22Rv1 (cell line): ENCODE results near the gene PSMG4.

ENCODE experiments used
- H3K27ac ChIP-seq: fragments of 450-650 bp; 2 replicates; pipeline ENCODE4 v1.5.1; 2017
- CTCF ChIP-seq: fragments of 450-650 bp; IDR thresholded peaks from 2 replicates; pipeline ENCODE4 v1.5.1; 2017; ENCODE audit warnings: mild to moderate bottlenecking
- ZFX ChIP-seq: fragments of 450-650 bp; IDR thresholded peaks from 2 replicates; pipeline ENCODE4 v1.6.1; 2017; ENCODE audit warnings: antibody characterized with exemption, borderline replicate concordance

The PSMG4 gene

GRCh38 chr6:3217286-3217685 lies 41.5 kb upstream of the PSMG4 start:
- H3K27ac ChIP-seq, result no peak overlapping the region
- no peak for TF ChIP-seq ZFX
- no peak for TF ChIP-seq CTCF

GRCh38 chr6:3218266-3218665 lies 40.5 kb upstream of the PSMG4 start:
- H3K27ac ChIP-seq, result no peak overlapping the region
- TF ChIP-seq ZFX (no peak), CTCF (no peak)

- no peak overlapping the region for H3K27ac ChIP-seq
Measured at GRCh38 chr6:3220366-3220765, 38.4 kb upstream of the PSMG4 start.

GRCh38 chr6:3221578-3221977 lies 37.2 kb upstream of the PSMG4 start:
- no peak overlapping the region for H3K27ac ChIP-seq

More at GRCh38 chr6:3220366-3220765, 38.4 kb upstream of the PSMG4 start:
- no peak for TF ChIP-seq ZFX
- TF ChIP-seq CTCF, result no peak

GRCh38 chr6:3222506-3223038 lies 36.2 kb upstream of the PSMG4 start:
- TF ChIP-seq ZFX (no peak), CTCF (no peak)
- H3K27ac ChIP-seq, result no peak overlapping the region

More at GRCh38 chr6:3221578-3221977, 37.2 kb upstream of the PSMG4 start:
- no peak for TF ChIP-seq ZFX
- TF ChIP-seq CTCF, result no peak

GRCh38 chr6:3226042-3226441 lies 32.7 kb upstream of the PSMG4 start:
- TF ChIP-seq ZFX, result no peak
- TF ChIP-seq CTCF, result no peak
- H3K27ac ChIP-seq, result no peak overlapping the region

- TF ChIP-seq CTCF, result no peak
- TF ChIP-seq ZFX, result no peak
- H3K27ac ChIP-seq, result no peak overlapping the region
Measured at GRCh38 chr6:3226481-3227362, 32.0 kb upstream of the PSMG4 start.
